H1 (cell line): Measurements from ENCODE around the gene MS4A15. TPM values are rescaled to one million over a fixed set of nuclear protein-coding genes. Genes with fewer than 3 reads are reported as not detected.

Source experiments
- POU5F1 ChIP-seq: IDR thresholded peaks from 2 replicates; pipeline ENCODE4 v1.6.1; 2011; ENCODE audit warnings: low read depth, mild to moderate bottlenecking, low read length, moderate library complexity
- polyA plus RNA-seq, 7 experiments: library from polyadenylated mRNA; depleted of rRNA in 3 of 7; stranded (reverse) in 5 of 7; unstranded in 2 of 7; fragments of >200 nt in 5 of 7; fragments of 200-250 nt in 2 of 7; gene quantifications; 1 replicate in 5 of 7; 2 replicates in 1 of 7; 4 replicates in 1 of 7; pipeline versions ENCODE4 v1.2.1 to v1.2.3, GENCODE V29; 2011 to 2013; ENCODE audit warnings: missing spikeins in 2 of 7, mixed read lengths in 2 of 7
- total RNA-seq: library from RNA; stranded (reverse); fragmentation: NEBNext Ultra II Directional; extraction: Animal tissue kit (Norgen Biotek cat#: 25700); gene quantifications from 2 replicates; pipeline ENCODE4 v1.2.1, GENCODE V29; 2021

The MS4A15 gene
- total and polyA plus RNA-seq, 2 of the 8 experiments (the other 6 are each of a cell fraction or from before 2014, with no cell fraction given), result 0.15 to 0.17 TPM

DNA sequence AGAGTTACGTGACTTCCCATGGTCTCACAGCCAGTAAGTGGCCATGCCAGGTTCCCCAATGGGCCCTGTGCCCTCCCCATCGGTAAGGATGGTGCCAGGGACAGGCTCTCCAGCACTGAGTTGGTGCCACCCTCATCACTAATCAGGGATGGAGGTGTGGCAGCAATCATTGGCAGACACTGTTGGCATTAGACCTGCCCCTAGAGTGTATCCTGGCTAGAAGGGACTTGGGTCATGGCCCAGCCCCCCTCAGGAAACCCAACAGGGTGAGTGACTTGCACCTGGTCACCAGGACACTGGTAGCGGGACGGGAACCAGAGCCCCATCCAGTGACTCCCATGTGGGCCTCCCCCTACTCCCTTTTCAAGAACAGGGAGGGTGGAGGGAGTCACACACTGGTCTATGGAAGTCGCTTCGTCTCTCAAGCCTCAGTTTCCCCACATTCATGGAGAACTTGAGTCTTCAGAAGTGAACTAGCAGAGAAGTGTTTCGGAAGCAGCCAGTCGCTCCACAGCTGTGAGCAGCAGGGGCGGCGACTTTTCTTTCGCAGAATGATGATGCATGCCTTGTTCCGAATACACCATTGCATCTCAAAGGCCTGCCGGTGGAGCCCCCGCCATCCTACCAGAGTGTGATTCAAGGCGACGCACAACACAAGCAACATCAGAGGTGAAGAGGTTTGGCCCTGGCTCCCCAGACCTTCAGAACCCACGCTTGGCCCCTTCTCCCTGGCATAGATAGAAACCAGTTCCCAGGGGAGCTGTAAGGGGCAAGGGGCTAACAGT is 41.4 kb downstream of the MS4A15 start (continued):
- TF ChIP-seq POU5F1, result no peak
- TF ChIP-seq, all 59 proteins: peak for 0
